ENCODE results near the gene TMEM14C. TPM values are rescaled to one million over a fixed set of nuclear protein-coding genes. Genes with fewer than 3 reads are reported as not detected.

Gene TMEM14C
- total RNA-seq, 1 experiment from 2014 or later = 84.7 TPM

DNA sequence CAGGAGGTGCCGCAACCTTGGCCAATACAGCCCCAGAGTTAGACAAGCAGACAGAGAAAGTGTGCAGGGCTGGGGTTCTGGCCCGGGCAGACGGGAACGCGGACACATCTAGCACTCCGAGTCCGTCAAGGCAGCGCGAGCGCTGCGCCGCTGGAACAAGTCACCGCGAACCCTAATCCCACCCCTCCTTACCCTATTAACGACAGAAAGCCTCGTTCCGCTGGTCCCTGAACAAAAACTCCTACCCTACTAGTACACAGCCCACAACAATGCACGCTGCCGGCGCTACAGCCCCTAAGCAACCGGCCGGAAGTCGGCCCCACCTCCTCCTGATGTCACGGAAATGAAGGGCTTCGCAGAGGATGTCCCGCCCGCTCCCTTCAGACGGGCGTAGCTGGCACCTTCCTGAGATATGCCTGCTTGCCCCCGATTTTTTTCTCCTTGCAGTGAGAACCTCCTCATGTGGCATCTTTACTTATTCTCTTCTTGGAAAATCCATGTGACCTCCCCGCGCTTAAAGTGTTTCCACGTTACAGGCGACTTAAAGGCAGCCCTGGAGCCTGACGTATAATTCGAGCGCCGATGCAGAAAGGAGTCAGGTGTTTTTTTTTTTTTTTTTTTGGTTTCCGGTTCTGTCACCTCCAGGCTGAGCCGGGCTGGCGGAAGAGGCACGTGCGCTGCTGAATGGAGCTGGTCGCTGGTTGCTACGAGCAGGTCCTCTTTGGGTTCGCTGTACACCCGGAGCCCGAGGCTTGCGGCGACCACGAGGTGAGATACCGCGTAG is 28.4 kb upstream of the TMEM14C start, which contains the start of the genes C6orf52 and PAK1IP1 (continued):
- TF ChIP-seq REST (IDR thresholded peaks at IDR 0.05; ENCODE audit: low read depth) (no peak), SP1 (IDR thresholded peaks at IDR 0.05; ENCODE audit: low read depth) (peak; percentile 92), SRF (IDR thresholded peaks at IDR 0.05; ENCODE audit: low read depth) (peak; percentile 95)

DNA sequence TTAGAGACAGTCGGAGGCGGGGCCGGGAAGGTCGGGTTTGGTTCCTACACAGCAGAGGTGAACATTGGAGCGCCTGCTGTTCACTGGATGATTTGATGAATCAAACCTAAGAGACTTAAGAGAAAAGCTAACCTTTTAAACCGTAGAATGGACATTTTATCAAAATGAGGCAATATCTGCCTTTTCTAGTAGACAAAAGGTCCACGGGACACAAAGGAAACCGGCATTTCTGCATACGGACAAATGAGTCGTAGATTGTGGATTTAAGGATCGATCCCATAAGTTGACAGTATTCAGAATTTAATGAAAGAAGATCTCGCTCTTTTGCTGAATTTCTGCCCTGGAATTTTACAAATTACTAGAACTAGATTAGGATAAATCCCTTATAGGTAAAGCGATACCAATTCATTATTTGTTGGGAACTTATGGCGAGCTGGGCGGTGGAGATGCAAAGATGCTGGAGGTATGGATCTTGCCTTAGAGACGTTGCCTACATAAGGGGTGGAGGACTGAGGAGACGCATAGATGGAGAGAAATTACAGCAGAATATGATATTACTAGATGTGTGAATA is 27.7 kb upstream of the TMEM14C start:
- DNase-seq (ENCODE audit: low read depth, low spot score) = no peak
- no peak for ATAC-seq
- Histone ChIP-seq H3K9ac (ENCODE audit: low read length) (peak overlapping the region; percentile 94), H3K4me1 (ENCODE audit: control insufficient read depth in 1 of 2, insufficient read depth in 2 of 2, low read length in 2 of 2) (peaks cover 11 to 19% of the 10 kb centered on the region in 2 experiments; a peak in 3 of 4 replicates), H2AFZ (ENCODE audit: low read depth, low read length, poor library complexity, severe bottlenecking) (no peak overlapping the region), H3K9me3 (ENCODE audit: control insufficient read depth in 1 of 2, insufficient read depth in 1 of 2, low read depth in 1 of 2, low read length in 2 of 2) (no peaks in the 10 kb centered on the region), H3K4me3 (replicated peaks in 1 of 2; ENCODE audit: low read depth in 1 of 2, low read length in 2 of 2) (peak overlapping the region; percentile 87 to 89), H3K79me2 (ENCODE audit: insufficient read depth, low read length) (peaks cover 69% of the 10 kb centered on the region), H3K36me3 (ENCODE audit: control insufficient read depth in 1 of 2, insufficient read depth in 2 of 2, low read length in 2 of 2) (peaks cover 8 to 12% of the 10 kb centered on the region in 2 experiments; a peak in 3 of 4 replicates), H3K4me2 (ENCODE audit: low read length) (peak overlapping the region; percentile 88), H4K20me1 (ENCODE audit: insufficient read depth) (no peaks in the 10 kb centered on the region; the same call in 1 of the 2 replicates), H3K27me3 (ENCODE audit: insufficient read depth, low read length) (no peaks in the 10 kb centered on the region), H3K9me2 (ENCODE audit: insufficient read depth) (no peaks in the 10 kb centered on the region), H3K27ac (ENCODE audit: low read depth, low read length) (peak overlapping the region; percentile 68)
- ChIA-PET RAD21 (ENCODE audit: low non-redundant PET in 1 of 2, low total read pairs in 2 of 2, uncharacterized antibody in 2 of 2, unreplicated experiment in 2 of 2) (no interaction called here), POLR2A (interaction anchor here (0.7 to 1.5 kb wide), 4 partner anchors 9 to 52 kb away, joined by 4 to 6 read pairs (median 5); partner anchors contain the start of genes TMEM14B and TMEM14C), CTCF (no interaction called here)
- TF ChIP-seq FOSL1 (IDR thresholded peaks at IDR 0.05; ENCODE audit: low read depth) (no peak), SP1 (IDR thresholded peaks at IDR 0.05; ENCODE audit: low read depth) (no peak), ZBTB33 (IDR thresholded peaks at IDR 0.05; ENCODE audit: extremely low read depth, insufficient replicate concordance, low read length) (no peak), REST (IDR thresholded peaks at IDR 0.05; ENCODE audit: low read depth) (no peak), ATF3 (IDR thresholded peaks at IDR 0.05) (no peak), SRF (IDR thresholded peaks at IDR 0.05; ENCODE audit: low read depth) (no peak), POLR2AphosphoS5 (IDR thresholded peaks at IDR 0.05; ENCODE audit: low read depth, low read length) (no peak), ZNF274 (IDR thresholded peaks at IDR 0.05; ENCODE audit: low read depth, low read length) (no peak)
- TSS peak; percentile 76 for BruUV-seq (replicated peaks)
- intact Hi-C loops (cut with micrococcal nuclease) = loop anchor here (2.0 kb wide), 1 partner anchor 184 kb away; no protein-coding TSS in a partner anchor
